HG02571 (cell line): ENCODE data around the gene ZNF655.

Experiments
- ATAC-seq: cut with Tn5 transposase; IDR thresholded peaks from one replicate; pipeline ENCODE4 v1.9.1; 2021; ENCODE audit warnings: mild to moderate bottlenecking, moderate library complexity; ENCODE audit not compliant: unreplicated experiment

The ZNF655 gene

GRCh38 chr7:99605527-99605926, 47.1 kb downstream of the ZNF655 start:
- no peak for ATAC-seq

- ATAC-seq, result no peak
Observed at GRCh38 chr7:99606531-99606930, 48.1 kb downstream of the ZNF655 start.

GRCh38 chr7:99607548-99607947, 49.1 kb downstream of the ZNF655 start:
- no peak for ATAC-seq

GRCh38 chr7:99614495-99614894, 56.1 kb downstream of the ZNF655 start:
- no peak for ATAC-seq

GRCh38 chr7:99615989-99616358, 57.5 kb downstream of the ZNF655 start:
- ATAC-seq, result no peak

GRCh38 chr7:99616359-99617191, 58.1 kb downstream of the ZNF655 start, which contains the start of gene ZSCAN25:
TSS of gene ZSCAN25 (plus strand) at chr7:99616946. CDS start at chr7:99619607, 2,661 bp downstream.
- peak; percentile 92 for ATAC-seq

- ATAC-seq, result no peak
Observed at GRCh38 chr7:99617192-99617781, 58.8 kb downstream of the ZNF655 start.

- no peak for ATAC-seq
Observed at GRCh38 chr7:99618726-99619125, 60.3 kb downstream of the ZNF655 start.

GRCh38 chr7:99619571-99620130, 61.2 kb downstream of the ZNF655 start:
- ATAC-seq, result no peak

- no peak for ATAC-seq
Observed at GRCh38 chr7:99621271-99621670, 62.8 kb downstream of the ZNF655 start.

- no peak for ATAC-seq
Observed at GRCh38 chr7:99622596-99622995, 64.2 kb downstream of the ZNF655 start.

- no peak for ATAC-seq
Observed at GRCh38 chr7:99623091-99623693, 64.8 kb downstream of the ZNF655 start.

- no peak for ATAC-seq
Observed at GRCh38 chr7:99623702-99624447, 65.4 kb downstream of the ZNF655 start.

- no peak for ATAC-seq
Observed at GRCh38 chr7:99624484-99624883, 66.0 kb downstream of the ZNF655 start.

- no peak for ATAC-seq
Observed at GRCh38 chr7:99625321-99625720, 66.9 kb downstream of the ZNF655 start.

- no peak for ATAC-seq
Observed at GRCh38 chr7:99625961-99626360, 67.5 kb downstream of the ZNF655 start.
